B cell (primary cell): ENCODE results near the gene ADORA2A.

Experiments used
- EZH2 ChIP-seq: IDR thresholded peaks from 2 replicates; pipeline ENCODE4 v1.6.1; 2012; ENCODE audit warnings: borderline replicate concordance, low read depth, mild to moderate bottlenecking, moderate library complexity, low read length; ENCODE audit not compliant: insufficient read depth, poor library complexity, severe bottlenecking
- TF ChIP-seq, protein P1 (sequence below): fragments of 200-600 bp; IDR thresholded peaks from one replicate; pipeline ENCODE4 v1.8.0; 2022; ENCODE audit warnings: antibody characterized with exemption, mild to moderate bottlenecking

DNA sequence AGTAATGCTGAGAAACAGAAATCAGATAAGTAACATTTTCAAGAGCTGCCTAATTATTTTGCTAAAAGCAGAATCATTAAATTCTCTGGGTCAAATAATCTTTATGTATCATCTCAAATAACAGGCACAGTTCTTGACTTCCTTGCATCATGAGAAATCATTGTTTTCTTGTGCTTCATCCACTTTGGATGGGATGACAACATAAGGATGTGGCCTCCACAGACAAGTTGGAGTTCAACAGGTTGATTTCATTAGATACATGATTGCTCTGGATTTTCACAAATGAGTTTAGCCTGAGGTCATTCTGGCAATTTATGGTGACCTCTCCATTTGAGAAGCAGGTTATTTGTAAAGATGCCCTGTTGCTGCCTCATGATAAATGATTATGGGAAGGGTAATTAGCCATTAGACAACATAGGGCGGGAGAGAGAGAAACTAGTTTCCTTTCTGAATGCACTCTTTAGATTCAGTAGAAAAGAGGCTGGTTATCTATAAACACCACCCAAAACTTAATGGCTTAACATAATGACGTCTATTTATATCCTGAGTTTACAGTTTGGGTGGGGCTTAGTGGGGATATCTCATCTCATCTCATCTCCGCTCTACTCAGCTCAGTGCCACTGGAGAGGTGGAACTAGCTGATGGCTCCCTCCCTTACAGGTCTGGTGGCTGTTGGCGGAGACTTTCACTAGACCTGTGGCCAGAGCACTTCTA, 35.0 kb upstream of the ADORA2A start:
- TF ChIP-seq, protein P1, sequence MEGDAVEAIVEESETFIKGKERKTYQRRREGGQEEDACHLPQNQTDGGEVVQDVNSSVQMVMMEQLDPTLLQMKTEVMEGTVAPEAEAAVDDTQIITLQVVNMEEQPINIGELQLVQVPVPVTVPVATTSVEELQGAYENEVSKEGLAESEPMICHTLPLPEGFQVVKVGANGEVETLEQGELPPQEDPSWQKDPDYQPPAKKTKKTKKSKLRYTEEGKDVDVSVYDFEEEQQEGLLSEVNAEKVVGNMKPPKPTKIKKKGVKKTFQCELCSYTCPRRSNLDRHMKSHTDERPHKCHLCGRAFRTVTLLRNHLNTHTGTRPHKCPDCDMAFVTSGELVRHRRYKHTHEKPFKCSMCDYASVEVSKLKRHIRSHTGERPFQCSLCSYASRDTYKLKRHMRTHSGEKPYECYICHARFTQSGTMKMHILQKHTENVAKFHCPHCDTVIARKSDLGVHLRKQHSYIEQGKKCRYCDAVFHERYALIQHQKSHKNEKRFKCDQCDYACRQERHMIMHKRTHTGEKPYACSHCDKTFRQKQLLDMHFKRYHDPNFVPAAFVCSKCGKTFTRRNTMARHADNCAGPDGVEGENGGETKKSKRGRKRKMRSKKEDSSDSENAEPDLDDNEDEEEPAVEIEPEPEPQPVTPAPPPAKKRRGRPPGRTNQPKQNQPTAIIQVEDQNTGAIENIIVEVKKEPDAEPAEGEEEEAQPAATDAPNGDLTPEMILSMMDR: no peak
- no peak for TF ChIP-seq EZH2
